ENCODE data around the gene RRBP1. TPM values are rescaled to one million over a fixed set of nuclear protein-coding genes. Genes with fewer than 3 reads are reported as not detected.
"Not testable (repeated sequence)": the region's sequence is repeated elsewhere in the genome, so short reads cannot be mapped to it uniquely, and the experiment has no call there.

RRBP1 gene
- total RNA-seq, 1 experiment from 2014 or later, result 136 TPM

DNA sequence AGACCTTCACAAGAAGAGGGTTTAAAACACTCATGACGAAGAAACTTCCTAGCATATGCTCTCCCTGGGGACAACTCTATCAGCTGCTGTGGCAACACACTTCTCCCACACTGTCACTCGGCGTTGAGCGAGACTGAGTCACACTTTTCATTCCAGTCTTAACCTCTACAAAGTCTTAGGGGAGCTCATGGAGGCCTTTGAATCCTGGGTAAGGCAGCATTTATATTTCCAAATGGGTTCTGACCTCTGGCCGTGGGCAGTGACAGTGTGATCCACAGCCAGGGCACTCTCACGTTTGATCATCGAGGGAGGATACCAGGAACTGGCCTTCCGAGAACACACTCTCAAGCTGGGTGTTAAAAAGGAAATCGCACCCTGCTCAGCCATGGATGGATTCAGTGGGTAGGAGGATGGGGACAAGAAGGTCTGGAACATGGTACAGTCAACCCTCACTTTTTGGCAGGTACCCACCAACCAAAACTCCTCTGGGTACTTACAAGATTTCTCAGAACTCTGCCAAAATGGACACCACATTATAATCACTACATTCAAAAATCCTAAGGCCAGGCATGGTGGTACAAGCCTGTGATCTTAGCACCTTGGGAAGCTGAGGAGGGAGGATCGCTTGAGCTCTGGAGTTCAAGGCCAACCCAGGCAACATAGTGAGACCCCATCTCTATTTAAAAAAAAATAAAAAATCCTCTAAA, 19.6 kb downstream of the RRBP1 start:
- DNase-seq (ENCODE audit: low spot score), result peak; percentile 31

DNA sequence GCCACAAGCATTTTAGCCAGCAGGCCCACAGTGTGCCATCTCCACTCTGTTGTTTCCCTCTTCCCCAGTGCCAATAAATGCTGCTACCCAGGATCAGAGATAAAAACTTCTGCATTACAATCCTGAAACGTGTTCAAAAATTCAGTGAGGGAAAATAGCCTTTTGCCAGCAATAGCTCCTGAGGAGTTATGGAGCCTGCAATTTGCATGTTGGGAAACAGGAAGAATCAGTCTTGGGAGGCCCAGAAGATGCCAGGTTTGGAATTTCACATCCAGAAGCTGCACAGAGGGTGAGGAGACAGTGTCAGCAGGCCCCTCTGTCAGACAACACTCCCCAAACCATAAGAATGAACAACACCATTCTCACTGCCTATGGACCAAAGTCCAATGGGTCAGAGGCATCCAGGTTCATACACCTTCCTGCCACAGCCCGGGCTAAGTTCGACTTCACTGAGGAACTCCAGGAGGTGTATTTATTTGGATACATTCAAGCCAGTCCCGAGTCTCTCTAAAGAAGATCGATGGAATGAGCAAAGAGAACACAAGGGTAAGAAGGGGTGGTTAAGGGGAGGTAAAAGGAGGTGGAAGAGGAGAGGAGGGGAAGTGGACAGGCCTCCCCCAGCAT, 20.8 kb downstream of the RRBP1 start:
- DNase-seq (ENCODE audit: low spot score), result no peak

DNA sequence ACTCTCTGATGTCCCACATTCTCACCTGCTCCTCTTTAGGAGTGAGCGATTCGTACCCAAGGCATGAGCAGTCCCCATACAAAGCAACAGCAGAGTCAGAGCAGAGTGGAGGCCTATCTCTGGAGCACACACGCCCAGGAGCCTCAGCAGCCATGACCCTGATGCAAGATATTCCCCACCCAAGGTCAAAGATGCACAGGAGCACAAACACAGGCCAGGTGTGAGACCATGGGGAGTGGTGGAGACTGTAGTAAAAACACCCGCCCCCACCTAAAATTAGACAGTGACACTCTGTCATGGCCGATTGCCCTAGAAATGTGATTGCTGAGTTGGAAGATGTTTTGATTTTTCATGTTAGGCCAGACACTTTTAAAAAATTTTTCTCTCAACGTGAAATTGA, 21.4 kb downstream of the RRBP1 start:
- no peak for DNase-seq (ENCODE audit: low spot score)

DNA sequence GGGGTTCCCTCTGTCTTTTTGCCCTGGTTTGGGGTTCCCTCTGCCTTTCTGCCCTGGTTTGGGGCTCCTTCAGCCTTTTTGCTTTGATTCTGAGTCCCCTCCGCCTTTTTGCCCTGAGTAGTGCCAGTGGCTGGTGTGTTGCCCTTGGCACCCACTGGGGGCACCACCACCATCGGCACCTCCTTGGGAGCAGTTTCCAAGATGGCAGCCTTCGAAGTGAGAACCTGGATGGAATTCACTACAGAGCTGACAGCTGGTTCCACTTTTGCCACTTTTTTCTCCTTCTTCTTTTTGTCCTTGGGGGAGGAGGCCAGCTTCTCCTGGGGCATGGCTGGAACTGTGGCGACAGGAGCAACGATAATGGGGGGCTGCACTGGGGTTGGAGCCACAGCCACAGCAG, 22.2 kb downstream of the RRBP1 start:
- DNase-seq (ENCODE audit: low spot score), result no peak

DNA sequence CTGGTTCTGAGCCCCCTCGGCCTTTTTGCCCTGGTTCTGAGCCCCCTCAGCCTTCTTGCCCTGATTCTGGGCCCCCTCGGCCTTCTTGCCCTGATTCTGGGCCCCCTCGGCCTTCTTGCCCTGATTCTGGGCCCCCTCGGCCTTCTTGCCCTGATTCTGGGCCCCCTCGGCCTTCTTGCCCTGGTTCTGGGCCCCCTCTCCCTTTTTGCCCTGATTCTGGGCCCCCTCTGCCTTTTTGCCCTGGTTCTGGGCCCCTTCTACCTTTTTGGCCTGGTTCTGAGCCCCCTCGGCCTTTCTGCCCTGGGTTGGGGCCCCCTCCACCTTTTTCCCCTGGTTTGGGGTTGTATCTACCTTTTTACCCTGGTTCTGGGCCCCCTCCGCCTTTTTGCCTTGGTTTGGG, 22.7 kb downstream of the RRBP1 start:
- not testable (repeated sequence) for DNase-seq (ENCODE audit: low spot score)

DNA sequence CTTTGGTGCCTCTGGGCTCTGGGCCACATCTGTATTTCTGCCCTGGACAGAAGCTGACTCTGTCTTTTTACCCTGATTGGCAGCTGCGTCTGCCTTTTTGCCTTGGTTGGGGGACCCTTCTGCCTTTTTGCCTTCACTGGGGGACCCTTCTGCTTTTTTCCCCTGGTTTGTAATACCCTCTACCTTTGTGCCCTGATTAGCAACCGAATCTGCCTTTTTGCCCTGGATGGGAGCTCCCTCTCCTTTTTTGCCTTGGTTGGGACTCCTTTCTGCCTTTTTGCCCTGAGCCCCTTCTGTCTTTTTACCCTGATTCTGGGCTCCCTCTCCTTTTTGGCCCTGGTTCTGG, 23.4 kb downstream of the RRBP1 start:
- no peak for DNase-seq (ENCODE audit: low spot score)

DNA sequence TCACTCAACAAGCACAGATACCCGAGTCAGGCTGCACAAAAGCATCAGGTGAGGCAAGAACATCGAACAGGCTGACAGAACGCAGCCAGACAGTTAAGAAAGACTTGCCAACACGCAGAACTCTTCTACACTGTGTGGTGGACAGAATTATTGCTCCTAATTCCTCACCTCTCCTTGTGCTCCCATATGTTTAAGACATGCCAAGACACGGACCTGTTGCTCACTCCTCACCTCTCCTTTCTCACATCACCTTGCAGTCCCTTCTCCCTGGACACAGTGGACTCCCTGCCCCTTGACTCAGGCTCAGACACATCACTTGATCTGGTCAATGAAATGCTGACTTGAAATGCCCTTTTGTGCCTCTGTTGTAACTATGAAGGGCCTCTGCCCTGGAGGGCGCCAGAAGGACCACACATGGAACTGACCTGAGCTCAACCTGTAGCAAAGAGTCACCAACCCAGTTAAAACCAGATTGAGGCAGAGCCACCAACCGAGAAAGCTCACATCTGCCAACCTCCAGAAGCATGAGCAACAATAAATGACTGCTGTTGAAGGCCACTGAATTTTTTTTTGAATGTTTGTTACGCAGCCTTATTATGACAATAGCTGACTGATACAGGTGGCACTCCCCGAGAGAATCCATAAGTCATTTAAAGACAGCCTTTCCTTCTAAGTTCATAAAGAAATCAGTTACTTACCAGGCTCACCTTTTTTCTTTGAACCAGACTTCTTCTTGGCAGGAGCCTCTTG, 24.0 kb downstream of the RRBP1 start:
- no peak for DNase-seq (ENCODE audit: low spot score)

DNA sequence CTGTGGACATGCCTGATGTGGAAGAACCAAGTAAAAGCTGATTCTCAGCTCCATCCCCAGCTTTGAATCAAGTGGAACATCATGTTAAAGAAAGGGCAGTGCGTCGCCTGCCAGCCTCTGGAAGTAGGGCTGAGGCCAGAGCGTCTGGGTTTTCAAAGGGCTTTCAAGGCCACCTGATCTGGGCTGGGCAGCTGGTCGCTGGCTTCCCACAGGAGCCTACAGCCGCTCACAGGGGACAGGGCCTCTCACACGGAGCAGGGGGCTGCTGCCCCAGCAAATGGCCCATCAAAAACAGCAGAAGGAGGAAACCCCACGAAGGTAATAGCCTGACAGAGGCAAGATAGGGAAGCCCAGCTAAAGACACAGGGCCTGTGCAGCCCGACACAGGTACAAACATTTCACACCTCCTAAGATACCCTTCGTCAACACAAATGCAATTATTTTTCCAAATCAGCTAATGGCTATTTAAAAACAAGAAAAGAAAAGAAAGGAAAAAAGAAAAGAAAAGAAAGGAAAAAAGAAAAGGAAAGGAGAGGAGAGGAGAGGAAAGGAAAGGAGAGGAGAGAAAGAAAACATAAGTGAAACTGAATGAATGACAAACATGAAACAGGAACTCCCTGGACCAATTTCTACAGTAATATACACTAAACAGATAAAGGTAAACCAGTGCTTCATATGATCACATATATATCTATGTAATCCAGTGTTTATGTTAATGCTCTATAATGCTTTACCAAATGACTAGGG, 24.8 kb downstream of the RRBP1 start:
- DNase-seq (ENCODE audit: low spot score), result no peak

DNA sequence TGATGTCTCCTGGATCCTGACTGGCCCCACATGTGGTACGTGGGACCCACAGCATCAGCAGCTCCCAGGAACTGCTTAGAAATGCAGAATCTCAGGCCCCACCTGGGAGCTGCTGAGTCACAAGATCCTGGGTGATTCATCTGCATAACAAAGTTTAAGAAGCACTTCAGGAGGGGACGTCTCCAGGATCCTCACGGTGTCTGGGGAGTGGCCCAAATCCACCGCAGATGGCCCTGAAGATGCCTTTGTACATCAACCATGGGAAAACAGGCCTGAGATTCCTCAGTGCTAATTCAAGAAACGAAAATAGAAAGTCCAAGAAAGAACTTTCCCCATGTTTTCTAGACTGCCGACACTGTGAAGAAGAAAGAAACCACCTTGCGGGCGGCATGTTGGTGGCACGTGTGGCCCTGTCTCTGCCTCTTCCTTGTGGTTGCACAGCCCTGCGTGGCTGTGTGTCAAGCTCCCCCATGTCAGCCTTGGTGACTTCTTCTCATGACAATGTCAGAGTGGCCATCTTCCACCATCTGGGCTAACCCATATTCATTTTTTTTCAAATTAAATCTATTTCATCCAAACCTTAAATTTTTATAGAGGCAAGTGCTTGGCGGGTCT, 26.1 kb downstream of the RRBP1 start:
- DNase-seq (ENCODE audit: low spot score), result peak; percentile 84

DNA sequence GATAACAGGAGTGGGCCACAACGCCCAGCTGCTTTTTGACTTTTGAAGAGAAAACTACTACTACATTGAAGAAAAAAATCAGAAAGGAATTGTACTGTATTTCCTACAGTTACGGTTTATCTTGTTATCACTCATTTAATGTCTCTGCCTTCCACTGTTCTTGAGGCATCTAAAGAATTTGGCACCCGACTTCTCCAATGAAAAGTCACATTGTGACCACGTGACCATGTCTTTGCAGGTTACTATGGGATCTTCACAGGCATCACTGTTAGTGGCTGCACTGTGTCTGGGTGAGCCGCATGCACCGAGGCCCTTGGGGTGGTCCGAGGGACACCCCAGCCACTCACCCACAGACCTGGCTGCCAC, 26.8 kb downstream of the RRBP1 start:
- peak; percentile 57 for DNase-seq (ENCODE audit: low spot score)

DNA sequence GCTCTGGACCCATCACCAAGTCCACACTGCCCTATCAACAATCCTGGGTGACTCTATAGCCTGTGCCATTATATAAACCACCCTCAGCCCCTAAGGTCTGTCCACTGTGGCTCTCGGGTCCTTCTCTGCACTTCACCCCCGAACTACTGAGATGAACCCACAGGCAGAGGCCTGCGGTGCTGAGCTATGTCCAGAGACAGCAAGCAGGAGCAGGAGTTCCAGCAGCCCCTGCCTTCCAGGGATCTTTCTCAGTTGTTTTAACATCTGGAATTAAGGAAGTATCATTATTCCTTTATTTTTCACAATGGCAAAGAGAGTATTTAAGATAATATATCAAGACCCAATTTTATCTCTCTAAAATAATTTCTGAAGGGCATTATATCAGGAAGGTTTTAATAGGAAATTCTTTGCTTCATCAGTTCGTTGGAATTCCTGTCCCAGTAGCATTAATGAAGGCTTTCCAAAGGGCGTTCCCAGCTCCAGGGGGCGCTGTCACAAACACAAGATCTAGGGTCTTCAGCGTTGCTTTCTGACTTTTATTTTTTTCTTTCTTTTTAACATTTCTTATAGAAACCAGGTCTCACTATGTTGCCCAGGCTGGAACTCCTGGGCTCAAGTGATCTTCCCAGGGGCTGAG, 27.3 kb downstream of the RRBP1 start:
- peak; percentile 28 for DNase-seq (ENCODE audit: low spot score)

DNA sequence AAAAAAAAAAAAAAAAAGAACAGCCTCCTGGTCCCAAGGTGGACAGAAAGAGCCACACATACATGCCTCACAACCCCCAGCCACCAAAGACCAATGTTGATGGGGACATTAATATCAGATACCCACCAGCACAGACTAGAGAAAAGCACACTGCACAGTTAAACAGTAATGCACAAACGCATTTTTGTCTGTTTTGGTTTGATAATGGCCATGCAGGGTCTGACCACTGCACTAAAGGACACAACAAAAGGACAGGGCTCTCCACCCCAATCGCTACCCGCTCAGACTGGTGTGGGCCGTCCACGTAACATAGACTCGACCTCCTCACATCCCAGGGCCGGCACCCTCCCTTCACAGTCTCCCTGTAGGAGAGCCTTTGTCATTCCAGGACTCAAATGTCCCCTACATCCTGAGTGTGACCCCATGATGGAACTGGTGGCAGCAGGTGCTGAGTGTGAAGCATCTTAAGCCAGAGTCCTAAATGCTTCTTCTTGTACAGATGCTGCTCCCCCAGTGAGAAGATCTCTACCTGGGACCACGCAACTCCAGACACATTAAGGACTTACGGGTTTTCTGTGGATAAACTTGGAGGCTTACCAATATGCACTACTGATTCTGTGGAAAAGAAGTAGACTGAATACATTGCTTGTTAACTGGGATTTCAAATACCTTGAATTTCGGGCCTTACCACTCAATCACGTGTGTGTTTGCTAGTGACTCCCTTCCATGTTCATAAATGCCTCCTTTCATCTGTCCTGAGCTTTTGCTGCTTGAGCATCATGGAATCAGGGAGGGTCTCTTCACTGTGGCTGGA, 28.0 kb downstream of the RRBP1 start:
- no peak for DNase-seq (ENCODE audit: low spot score)

DNA sequence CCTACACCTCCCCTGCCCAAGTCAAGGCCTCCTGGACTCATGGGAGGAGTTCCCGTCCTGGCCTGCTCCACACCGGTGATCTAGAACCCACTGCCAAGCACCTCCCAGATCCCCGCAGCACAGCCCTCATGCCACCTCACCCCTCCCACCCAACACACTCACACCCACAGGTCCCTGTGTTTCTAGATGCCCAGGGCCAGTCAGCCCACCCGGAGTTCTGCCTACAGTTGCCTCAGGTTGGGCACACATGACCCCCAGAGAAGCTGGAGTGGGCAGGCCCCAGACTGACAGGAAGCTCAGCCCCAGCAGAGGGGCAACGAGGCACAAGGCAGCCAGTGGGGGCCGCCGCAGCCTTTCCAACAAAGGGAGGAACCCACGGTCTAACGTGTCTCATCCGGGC, 29.6 kb downstream of the RRBP1 start:
- DNase-seq (ENCODE audit: low spot score), result no peak

DNA sequence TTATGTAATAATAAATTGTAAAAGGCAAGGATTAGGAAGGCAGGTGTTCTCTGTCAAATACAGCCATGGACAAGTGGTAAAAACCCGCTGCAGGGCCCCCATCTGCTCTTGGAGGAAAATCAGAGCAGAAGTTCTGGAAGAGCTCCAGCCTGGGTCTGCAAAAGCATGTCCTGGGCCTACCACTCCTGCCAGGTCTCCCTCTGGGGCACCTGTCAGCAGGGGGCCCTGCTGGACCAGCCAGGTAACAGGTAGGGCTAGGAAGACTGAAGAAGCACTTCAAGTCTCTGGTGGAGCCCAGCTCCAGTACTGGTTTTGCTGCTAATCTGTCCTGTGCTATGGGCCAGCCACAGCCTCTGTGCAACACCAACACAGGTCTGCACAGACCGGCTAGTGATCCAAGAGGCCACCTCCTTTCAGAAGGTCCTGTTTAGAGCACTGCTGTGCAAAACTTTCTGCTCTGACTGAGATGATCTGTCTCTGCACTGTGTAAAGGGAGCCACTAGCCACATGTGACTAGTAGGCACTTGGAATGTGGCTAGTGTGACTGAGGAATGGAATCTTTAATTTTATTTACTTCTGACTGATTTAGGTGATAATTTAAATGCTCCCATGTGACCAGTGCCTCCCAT, 30.2 kb downstream of the RRBP1 start:
- no peak for DNase-seq (ENCODE audit: low spot score)

DNA sequence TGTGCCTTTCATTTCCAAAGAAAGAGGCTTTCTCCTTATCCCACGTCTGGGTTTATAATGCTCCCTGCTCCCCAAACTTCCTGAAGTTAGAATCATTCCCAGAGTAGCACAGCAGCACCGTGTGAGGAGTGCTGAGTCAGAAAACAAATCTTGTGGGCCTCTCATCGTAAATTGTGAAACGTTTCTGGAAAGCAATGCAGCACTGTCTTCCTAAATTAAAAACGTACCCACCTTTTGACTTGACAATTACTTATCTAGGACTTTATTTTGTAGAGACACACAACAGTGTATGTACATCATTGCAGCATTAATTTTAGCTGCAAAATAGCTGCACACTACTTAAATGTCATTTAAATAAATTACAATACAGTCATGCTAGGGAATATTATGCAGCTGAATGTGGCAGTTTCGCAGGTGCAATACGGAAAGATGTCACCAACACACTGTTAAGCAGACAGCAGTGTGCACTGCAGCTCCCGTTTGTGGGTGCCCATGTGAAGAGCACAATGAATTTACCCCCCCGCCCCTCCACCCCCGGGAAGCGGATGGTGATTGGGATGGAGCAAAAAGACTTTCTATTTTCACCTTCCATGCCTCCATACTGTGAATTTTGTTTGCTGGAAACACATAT, 30.8 kb downstream of the RRBP1 start:
- peak; percentile 33 for DNase-seq (ENCODE audit: low spot score)

DNA sequence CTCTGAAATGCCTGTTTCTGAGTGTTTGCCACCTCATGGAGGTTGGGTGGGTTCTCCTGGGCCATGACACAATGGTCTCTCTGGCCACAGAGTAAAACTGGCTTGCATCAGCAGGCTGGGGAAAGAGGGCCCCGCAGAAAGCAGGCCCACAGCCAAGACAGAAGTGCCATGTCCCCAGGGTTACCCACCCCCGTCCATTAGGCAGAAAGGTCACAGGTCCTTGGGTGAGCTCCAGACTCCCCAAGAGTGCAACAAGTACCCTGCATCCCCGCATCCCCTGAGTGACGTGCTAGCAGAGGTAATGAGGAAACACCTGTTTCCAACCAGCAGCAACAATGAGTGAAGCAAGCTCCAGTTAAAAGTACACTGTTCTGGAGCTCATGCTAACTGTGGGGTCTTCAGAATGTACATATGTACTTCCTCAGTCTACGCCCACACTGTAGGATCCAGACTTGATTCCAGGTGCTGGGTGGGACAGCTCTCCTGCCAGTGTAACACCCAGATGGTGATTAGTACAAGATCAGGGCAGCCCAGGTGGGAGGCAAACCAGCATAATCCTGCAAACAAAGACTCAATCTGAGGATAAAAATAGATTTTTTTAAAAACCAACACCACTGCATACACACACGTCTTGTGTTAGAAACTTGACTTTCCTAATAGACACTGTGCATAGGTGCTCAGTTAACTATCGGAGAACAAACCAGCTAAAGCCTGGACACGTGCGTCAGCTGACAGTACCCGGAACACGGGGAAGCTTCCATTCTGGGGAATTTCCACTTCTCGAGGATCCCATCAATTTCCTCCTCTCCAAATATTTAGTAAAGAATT, 31.5 kb downstream of the RRBP1 start:
- DNase-seq (ENCODE audit: low spot score), result no peak

DNA sequence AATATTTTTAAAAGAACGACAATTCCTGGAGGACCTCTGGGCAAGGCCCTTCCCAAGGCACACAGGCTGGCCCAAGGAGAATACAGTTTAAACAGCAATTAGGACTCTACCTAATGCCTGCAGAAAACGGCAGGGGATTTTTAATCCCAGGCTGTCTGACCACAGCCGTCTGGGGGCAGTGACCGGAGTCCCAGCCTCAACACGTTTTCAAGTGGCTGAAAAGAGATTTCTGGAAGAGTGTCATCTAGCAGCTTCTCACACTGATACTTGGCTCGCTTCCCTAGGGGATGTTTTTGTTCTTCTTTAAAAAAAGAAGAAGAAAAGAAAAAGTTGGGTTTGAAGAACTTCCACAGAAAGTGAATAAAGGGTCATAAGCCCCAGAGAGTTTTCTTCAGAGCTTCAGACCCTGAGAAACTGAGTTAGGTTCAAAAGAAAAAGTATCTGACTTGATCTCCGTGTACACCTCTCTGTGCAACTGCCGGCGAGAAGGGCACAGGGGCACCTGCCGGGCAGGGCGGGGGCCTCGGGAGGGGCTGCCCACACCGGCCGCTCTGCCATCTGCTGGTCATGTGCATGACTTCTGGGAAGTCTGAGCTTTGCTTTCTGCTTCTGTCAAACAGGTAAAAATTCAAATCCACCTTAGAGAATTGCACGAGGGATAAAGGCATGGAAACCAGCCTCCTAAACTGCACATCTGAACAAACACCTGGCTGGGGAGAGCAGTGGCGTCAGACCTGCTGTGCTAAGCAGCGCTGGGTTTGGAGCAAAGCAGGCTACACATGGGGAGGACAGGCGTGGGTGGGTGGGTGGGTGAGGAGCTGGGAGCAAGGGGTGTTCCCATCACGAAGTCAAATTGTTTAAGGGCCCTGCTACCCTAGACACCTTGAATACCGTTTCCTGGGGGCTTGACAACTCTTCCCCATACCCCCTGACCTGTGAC, 33.0 kb downstream of the RRBP1 start:
- no peak for DNase-seq (ENCODE audit: low spot score)

DNA sequence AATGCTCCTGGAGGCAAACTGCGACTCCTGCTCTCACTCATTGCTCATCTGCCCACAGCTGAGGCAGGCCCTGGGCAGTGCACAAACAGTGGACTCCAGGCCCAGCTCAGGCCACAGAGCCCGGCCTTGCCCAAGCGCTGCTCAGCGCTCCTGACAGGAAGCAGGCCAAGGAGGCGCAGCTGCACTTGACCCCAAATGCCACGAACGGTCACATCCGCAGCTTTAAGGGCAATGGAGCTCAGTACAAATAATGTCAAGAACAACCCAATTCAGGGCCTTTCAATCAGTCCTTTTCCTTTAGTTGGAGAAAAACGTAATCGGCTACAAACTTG, 33.8 kb downstream of the RRBP1 start:
- no peak for DNase-seq (ENCODE audit: low spot score)
